Panc1 (cell line): ENCODE measurements around the gene TMEM50A.

Experiments
- CTCF ChIP-seq: fragments of 450-650 bp; IDR thresholded peaks from 2 replicates; pipeline ENCODE4 v1.5.1; 2017; ENCODE audit warnings: mild to moderate bottlenecking
- POLR2AphosphoS5 ChIP-seq: IDR thresholded peaks from 2 replicates; pipeline ENCODE4 v1.6.1; 2012; ENCODE audit warnings: mild to moderate bottlenecking, low read depth, low read length, moderate library complexity
- REST ChIP-seq, 2 experiments: IDR thresholded peaks; 2 replicates each; pipeline ENCODE4 v1.6.1; 2011 to 2012; ENCODE audit warnings: low read depth in 2 of 2, control low read depth in 1 of 2, low read length in 1 of 2, mild to moderate bottlenecking in 1 of 2, moderate library complexity in 1 of 2; ENCODE audit not compliant: insufficient read depth in 1 of 2

GRCh38 chr1:25356848-25357247 lies 18.7 kb downstream of the TMEM50A start:
- TF ChIP-seq CTCF (no peak), POLR2AphosphoS5 (no peak), REST (IDR thresholded peaks at IDR 0.05; ENCODE audit: insufficient read depth in 1 of 2, low read depth in 2 of 2, low read length in 1 of 2) (no peak)
